ENCODE measurements around the gene CHST6.

- TF ChIP-seq CTCF (optimal IDR thresholded peaks at IDR 0.05 in 1 of 3, IDR thresholded peaks at IDR 0.05 in 1 of 3, conservative IDR thresholded peaks at IDR 0.05 in 1 of 3; ENCODE audit: extremely low read depth in 1 of 3, insufficient read depth in 2 of 3, low read length in 3 of 3) = no peak
- no peak for TF ChIP-seq EZH2 (IDR thresholded peaks at IDR 0.05; ENCODE audit: low read length)
These were observed 62.2 kb downstream of the CHST6 start, which contains the start of gene CFDP1 for GRCh38 chr16:75432828-75433731.

All from keratinocyte (primary cell).